GM21723 (cell line): ENCODE data around the gene CCDC154.

Experiments used
- ATAC-seq: cut with Tn5 transposase; IDR thresholded peaks from one replicate; pipeline ENCODE4 v1.9.1; 2021; ENCODE audit warnings: mild to moderate bottlenecking, moderate library complexity; ENCODE audit not compliant: unreplicated experiment

CCDC154 gene

DNA sequence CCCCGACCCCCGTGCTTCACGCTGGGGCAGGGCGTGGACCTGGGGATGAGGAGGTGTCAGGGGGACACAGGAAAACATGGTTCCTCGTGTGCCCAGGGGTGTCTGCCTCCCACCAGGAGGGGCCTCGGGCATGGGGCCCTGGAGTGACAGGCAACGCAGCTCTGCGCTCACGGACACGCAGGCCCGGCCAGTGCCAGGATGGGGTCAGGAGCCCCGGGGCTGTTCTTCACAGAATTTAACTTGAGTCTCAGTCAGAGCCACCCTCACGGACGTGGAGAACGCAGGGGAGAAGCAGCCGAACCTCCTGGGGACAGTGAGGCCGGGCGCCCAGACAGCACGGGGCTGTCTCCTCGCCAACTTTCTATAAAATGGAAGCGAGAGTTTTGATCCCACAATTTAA is 46.6 kb downstream of the CCDC154 start:
- ATAC-seq: no peak

- ATAC-seq: no peak
Observed at GRCh38 chr16:1395444-1396031, 48.8 kb downstream of the CCDC154 start.

DNA sequence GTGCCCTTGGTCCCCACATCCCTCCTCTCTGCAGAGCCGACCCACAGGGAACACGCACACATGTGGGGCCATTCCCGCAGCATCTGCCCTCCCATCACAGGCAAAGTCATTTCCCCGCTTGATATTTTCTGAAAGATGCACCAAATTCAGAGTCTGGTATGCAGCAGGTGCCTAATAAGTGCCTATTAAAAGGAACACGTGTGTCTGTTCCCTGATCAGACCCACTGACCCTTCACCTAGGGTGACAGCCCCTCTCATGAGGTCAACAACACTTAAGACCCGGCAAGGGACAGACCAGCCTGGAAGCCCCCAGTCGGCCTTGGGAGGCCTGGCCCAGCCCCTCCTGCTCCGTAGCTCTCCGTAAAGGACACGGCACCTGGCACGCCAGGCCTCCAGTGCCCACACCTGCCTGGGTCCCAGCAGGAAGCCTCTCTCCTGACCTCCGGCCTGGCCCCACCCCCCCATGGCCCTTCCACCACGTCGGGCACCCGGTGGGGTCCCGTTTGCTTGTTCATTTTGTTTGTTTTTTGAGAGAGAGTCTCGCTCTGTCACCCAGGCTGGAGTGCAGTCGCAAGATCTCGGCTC is 49.9 kb downstream of the CCDC154 start:
- no peak for ATAC-seq

DNA sequence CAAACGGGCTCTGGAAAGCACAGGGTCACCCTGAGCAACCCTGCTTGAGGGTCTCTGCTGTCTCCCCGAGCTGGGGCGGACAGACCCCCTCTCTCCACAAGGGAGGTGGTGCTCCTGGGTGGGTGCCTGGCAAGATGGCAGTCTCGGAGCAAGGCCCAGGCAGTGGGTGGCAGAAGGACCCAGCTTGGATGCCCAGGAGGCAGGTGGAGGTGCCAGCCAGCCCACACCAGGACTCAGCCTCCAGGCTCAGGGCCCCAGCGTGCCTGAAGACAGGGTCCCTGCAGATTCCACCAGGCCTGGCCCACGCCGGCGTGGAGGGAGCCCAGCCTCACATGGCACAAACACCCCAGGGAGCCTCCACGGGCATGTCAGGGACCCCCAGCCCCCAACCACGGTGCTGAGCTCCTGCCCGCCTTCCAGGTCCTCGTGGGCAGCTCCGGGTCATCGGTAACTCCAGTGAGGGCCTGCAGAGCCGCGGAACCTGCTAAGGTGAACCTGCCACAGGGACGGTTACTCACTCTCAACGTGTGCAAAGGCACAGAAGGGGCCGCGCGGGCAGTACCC is 50.7 kb downstream of the CCDC154 start:
- ATAC-seq: no peak

DNA sequence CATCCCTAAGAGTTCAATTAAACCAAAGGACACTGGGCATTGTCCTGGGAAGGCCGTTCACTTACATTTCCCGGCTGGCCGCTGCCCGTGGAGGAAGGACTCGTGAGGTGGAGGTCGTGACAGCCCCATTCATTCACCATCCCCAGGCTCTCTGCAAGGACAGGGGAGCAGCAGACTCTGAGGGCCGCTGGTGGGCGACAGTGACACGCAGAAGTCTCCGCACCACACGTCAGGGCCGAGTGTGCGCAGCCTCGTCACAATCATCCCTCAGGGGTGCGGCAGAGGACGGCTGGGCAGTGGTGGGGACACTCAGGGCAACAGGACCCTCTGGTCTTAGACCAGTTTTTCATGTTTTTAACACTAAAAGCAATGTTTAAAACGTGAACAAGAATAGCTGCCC is 51.5 kb downstream of the CCDC154 start:
- ATAC-seq: no peak

DNA sequence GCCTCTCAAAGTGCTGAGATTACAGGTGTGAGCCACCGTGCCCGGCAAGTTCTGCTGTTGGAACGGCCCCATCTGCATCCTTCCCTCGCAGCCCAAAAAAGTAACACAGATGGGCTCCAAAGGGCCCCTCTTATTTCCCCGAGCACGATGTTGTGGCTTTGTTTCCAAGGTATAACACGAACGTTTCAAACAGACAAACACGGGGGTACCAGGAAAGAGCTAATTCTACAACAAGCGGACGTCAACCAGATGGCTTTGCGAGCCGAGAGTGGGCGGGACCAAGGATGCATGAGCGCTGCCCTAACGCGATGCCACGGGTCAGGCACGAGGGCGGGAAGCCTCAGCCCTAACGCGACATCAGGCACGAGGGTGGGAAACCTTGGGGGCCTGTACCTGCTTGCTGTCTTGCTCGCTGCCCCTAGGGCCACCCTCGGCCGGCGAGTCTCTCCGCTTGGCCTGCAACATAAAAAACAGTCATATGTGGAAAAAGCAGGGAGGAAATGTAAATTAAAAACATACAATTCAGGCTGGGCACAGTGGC is 54.0 kb downstream of the CCDC154 start:
- no peak for ATAC-seq

- no peak for ATAC-seq
Observed at GRCh38 chr16:1389762-1390161, 54.6 kb downstream of the CCDC154 start.

- ATAC-seq: no peak
Observed at GRCh38 chr16:1387331-1387730, 57.0 kb downstream of the CCDC154 start.

GRCh38 chr16:1385232-1385631 is 59.1 kb downstream of the CCDC154 start:
- no peak for ATAC-seq
